GM12873 (cell line): ENCODE data around the gene UNC45B.

Experiments
- TF ChIP-seq, protein P1 (sequence below): IDR thresholded peaks from 2 replicates; pipeline ENCODE4 v1.5.1; 2012; ENCODE audit warnings: low read depth, mild to moderate bottlenecking, moderate library complexity, low read length, control low read depth; ENCODE audit not compliant: insufficient read depth; ENCODE audit errors: missing control alignments

Gene UNC45B

GRCh38 chr17:35117984-35118383, 29.6 kb upstream of the UNC45B start:
- TF ChIP-seq, protein P1, sequence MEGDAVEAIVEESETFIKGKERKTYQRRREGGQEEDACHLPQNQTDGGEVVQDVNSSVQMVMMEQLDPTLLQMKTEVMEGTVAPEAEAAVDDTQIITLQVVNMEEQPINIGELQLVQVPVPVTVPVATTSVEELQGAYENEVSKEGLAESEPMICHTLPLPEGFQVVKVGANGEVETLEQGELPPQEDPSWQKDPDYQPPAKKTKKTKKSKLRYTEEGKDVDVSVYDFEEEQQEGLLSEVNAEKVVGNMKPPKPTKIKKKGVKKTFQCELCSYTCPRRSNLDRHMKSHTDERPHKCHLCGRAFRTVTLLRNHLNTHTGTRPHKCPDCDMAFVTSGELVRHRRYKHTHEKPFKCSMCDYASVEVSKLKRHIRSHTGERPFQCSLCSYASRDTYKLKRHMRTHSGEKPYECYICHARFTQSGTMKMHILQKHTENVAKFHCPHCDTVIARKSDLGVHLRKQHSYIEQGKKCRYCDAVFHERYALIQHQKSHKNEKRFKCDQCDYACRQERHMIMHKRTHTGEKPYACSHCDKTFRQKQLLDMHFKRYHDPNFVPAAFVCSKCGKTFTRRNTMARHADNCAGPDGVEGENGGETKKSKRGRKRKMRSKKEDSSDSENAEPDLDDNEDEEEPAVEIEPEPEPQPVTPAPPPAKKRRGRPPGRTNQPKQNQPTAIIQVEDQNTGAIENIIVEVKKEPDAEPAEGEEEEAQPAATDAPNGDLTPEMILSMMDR, result peak; percentile 60

- TF ChIP-seq, protein P1, result peak; percentile 84
Observed at GRCh38 chr17:35119370-35120165, 28.0 kb upstream of the UNC45B start, which contains the start of gene RAD51D. TSS of gene RAD51D (minus strand) at chr17:35119860. CDS start at chr17:35119613, 247 bp downstream.

DNA sequence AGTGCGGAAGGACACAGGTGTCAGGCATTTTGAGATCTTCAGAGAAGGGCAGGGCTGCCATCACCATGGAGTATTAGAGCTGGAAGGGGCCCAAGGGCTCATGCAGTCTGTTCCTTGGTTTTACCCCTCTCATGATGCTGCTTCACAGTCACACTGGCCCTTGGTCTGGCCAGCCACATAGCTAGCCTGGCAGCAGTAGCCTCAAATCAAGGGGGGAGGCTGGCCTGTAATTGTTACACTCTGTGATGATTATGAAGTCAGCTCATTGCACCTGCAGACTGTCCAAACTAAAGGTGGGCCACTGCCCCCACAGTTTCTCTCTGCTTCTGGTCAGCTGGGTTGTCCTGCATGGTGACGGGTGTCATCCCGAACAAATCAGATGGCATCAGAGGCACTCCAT, 26.3 kb upstream of the UNC45B start, which contains the start of gene FNDC8:
FNDC8 (plus strand) TSS at position 301 of the 400 bp plus-strand sequence; CDS start at position 380, 79 bp downstream.
- TF ChIP-seq, protein P1, result no peak

GRCh38 chr17:35127751-35128514, 19.7 kb upstream of the UNC45B start:
- TF ChIP-seq, protein P1, result no peak

DNA sequence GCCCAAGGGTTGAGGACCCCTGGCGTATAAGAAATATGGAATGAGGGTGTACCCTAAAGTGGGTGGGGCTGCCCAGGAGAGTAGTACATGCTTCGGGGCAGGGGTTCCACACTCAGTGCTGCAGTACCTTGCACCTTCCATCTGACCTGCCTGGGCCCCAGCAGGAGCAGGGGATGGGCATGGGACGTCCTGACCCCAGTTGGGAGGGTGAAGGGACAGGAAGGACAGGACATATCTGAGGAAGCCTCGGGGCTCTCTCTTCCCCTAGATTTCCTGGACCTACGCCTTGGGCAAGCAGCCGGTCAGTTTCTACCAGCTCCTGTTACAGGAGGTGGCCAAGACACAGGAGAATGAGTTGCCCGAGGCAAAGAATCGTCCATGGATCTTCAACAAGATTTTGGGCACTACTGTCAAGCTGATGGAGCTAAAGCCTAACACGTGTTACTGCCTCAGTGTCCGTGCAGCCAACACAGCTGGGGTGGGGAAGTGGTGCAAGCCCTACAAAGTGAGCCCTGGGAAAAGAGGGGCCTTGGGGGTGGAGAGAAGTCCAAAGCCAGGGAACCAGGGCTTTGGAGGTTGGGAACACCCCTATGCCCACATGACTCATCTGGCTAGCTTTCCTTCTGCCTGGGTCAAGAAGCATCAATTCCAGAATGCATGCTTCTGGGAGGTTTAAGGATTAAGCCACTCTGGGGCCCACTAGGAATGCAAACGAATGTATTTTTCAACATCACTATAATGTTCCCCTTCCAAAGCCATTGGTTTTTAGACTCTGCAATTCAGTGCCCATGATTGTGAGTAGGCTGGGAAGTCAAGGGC, 18.3 kb upstream of the UNC45B start:
- TF ChIP-seq, protein P1, result no peak

DNA sequence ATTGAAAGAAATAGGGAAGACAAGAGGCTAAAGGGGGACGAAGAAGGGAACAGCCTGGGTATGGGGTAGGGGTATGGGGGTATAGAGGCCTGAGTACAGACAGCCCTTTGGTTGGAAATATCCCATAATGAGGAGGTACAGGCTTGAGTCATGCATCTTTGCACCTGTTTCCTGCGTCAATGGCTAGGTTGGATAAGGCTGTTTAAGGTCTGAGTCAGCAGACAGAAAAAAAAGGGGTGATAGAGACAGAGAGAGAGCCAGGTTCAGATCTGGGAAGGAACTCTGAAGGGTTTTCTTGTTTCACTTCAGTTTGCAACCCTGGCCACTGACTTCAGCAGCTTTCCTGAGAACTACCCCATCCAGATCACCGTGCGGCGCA, 17.7 kb upstream of the UNC45B start:
- TF ChIP-seq, protein P1, result no peak
